OCI-LY3 (cell line): ENCODE data around the gene APBA1.

ENCODE experiments used
- H2AFZ ChIP-seq: fragments of 200-600, 300-600 bp; shearing (Covaris generic); 2 replicates; pipeline ENCODE4 v1.6.0; 2014; ENCODE audit warnings: antibody characterized with exemption, low read depth, low read length
- H3K27ac ChIP-seq: fragments of 200-600, 300-600 bp; sonication (generic); 2 replicates; pipeline ENCODE4 v1.5.1; 2014; ENCODE audit warnings: mild to moderate bottlenecking, low read length, moderate library complexity, mixed read lengths
- H3K27me3 ChIP-seq: fragments of 200-600, 300-600 bp; sonication (generic); 2 replicates; pipeline ENCODE4 v1.6.1; 2014; ENCODE audit warnings: low read depth, low read length, mixed read lengths
- H3K36me3 ChIP-seq: fragments of 200-600, 300-600 bp; sonication (generic); replicated peaks from 2 replicates; pipeline ENCODE3; 2014; ENCODE audit warnings: low read depth, low read length, mixed read lengths
- H3K4me1 ChIP-seq: fragments of 300-600, 200-600 bp; sonication (generic); 2 replicates; pipeline ENCODE4 v1.6.1; 2014; ENCODE audit warnings: low read length, mixed read lengths
- H3K4me2 ChIP-seq: fragments of 200-600, 300-600 bp; sonication (generic); 2 replicates; pipeline ENCODE4 v1.6.1; 2014; ENCODE audit warnings: low read length, mixed read lengths
- H3K4me3 ChIP-seq: fragments of 300-600, 200-600 bp; sonication (generic); 2 replicates; pipeline ENCODE4 v1.5.1; 2014; ENCODE audit warnings: antibody characterized with exemption, mild to moderate bottlenecking, low read length, moderate library complexity
- H3K79me2 ChIP-seq: fragments of 300-600, 200-600 bp; shearing (Covaris generic); 2 replicates; pipeline ENCODE4 v1.6.1; 2014; ENCODE audit warnings: mild to moderate bottlenecking, low read length, mixed read lengths
- H3K9ac ChIP-seq: fragments of 300-600, 200-600 bp; shearing (Covaris generic); 2 replicates; pipeline ENCODE4 v1.6.0; 2014; ENCODE audit warnings: mild to moderate bottlenecking, low read length, moderate library complexity
- H3K9me3 ChIP-seq: fragments of 200-600, 300-600 bp; shearing (Covaris generic); 2 replicates; pipeline ENCODE4 v1.6.1; 2014; ENCODE audit warnings: low read length, mixed read lengths; ENCODE audit not compliant: insufficient read depth
- H4K20me1 ChIP-seq: fragments of 200-600, 300-600 bp; sonication (generic); 2 replicates; pipeline ENCODE4 v1.6.1; 2016; ENCODE audit warnings: low read length, mixed read lengths; ENCODE audit not compliant: insufficient read depth
- EZH2phosphoT487 ChIP-seq: fragments of 200-600 bp; shearing (Covaris generic); IDR thresholded peaks from 2 replicates; pipeline ENCODE4 v1.6.1; 2018; ENCODE audit warnings: antibody characterized with exemption, mixed run types, low read depth
- TF ChIP-seq, protein P1 (sequence below): fragments of 200-600, 300-600 bp; sonication (generic); IDR thresholded peaks from 2 replicates; pipeline ENCODE4 v1.5.1; 2014; ENCODE audit warnings: antibody characterized with exemption, low read length, low read depth

Gene APBA1

DNA sequence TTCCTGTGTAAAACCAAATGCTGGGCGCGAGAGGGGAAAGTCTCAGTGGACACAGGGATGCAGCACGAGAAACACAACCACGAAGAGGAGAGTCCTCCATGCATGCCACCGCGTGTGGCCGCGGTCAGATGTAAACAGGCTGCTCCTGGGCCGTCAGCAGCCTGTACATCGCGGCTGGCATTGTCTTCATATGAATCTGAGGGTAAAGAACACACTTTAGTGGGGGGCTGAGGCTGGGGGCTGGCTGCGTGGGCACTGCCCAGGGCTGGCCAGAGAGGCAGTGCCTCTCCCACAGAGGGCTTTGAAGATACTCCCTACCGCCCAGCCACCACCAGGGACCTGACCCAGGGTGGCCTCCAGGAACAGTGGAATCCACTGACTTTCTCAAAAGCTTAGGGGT, 241.0 kb downstream of the APBA1 start:
- H3K4me2 ChIP-seq, result no peak overlapping the region
- no peaks in the 10 kb centered on the region for H3K9me3 ChIP-seq
- TF ChIP-seq, protein P1, sequence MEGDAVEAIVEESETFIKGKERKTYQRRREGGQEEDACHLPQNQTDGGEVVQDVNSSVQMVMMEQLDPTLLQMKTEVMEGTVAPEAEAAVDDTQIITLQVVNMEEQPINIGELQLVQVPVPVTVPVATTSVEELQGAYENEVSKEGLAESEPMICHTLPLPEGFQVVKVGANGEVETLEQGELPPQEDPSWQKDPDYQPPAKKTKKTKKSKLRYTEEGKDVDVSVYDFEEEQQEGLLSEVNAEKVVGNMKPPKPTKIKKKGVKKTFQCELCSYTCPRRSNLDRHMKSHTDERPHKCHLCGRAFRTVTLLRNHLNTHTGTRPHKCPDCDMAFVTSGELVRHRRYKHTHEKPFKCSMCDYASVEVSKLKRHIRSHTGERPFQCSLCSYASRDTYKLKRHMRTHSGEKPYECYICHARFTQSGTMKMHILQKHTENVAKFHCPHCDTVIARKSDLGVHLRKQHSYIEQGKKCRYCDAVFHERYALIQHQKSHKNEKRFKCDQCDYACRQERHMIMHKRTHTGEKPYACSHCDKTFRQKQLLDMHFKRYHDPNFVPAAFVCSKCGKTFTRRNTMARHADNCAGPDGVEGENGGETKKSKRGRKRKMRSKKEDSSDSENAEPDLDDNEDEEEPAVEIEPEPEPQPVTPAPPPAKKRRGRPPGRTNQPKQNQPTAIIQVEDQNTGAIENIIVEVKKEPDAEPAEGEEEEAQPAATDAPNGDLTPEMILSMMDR, result no peak
- no peak for TF ChIP-seq EZH2phosphoT487
- H2AFZ ChIP-seq, result no peak overlapping the region
- no peak overlapping the region for H3K4me3 ChIP-seq
- no peaks in the 10 kb centered on the region for H3K79me2 ChIP-seq
- no peaks in the 10 kb centered on the region for H3K36me3 ChIP-seq
- H3K4me1 ChIP-seq, result no peaks in the 10 kb centered on the region
- no peak overlapping the region for H3K9ac ChIP-seq
- no peak overlapping the region for H3K27ac ChIP-seq
- no peaks in the 10 kb centered on the region for H4K20me1 ChIP-seq
- H3K27me3 ChIP-seq, result peaks cover 12% of the 10 kb centered on the region

DNA sequence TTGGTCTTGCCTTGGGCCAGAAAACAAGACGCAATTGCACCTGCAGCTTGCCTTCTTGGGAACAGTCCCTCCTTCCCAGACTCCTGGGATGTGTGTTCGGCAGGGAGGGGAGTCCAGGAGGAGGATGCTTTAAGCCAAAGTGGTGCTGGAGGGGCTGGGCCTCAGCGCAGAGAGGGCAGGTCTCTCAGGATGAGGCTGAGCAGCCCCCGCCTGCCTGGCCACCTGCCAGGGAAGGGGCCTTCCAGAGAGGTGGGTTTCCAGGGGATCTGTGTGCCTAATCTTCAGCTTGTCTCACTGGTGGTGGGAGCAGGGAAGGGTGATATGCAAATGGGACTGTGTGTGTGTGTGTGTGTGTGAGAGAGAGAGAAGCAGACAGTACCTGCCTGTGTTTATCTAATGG, 242.0 kb downstream of the APBA1 start:
- no peak overlapping the region for H3K4me3 ChIP-seq
- no peak overlapping the region for H2AFZ ChIP-seq
- H3K27me3 ChIP-seq, result peaks cover 12% of the 10 kb centered on the region
- H3K79me2 ChIP-seq, result no peaks in the 10 kb centered on the region
- H3K27ac ChIP-seq, result no peak overlapping the region
- H3K4me2 ChIP-seq, result no peak overlapping the region
- H4K20me1 ChIP-seq, result no peaks in the 10 kb centered on the region
- H3K9me3 ChIP-seq, result no peaks in the 10 kb centered on the region
- H3K4me1 ChIP-seq, result no peaks in the 10 kb centered on the region
- H3K9ac ChIP-seq, result no peak overlapping the region
- H3K36me3 ChIP-seq, result no peaks in the 10 kb centered on the region
- TF ChIP-seq, protein P1, result no peak
- no peak for TF ChIP-seq EZH2phosphoT487

DNA sequence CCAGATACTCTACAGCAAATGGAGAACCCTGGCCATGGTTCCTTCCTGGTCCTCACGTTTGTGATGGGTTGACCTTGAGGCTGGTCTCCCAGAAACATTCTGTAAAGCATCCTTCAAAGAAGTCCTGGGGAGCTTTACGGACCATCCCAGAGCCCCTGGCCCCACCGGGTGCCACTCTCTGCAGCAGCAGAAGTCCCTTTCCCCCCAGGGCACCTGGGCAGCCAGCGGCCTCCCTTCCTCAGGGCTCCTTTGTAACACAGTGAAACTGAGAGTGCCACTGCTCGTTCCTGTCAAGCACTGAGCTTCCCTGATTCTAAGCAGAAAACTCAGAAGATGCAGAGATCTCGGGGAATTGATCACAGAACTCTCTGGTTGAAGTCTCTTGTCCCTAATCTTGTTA, 242.9 kb downstream of the APBA1 start:
- no peaks in the 10 kb centered on the region for H3K4me1 ChIP-seq
- H3K4me3 ChIP-seq, result no peak overlapping the region
- no peak overlapping the region for H3K9ac ChIP-seq
- H4K20me1 ChIP-seq, result no peaks in the 10 kb centered on the region
- H3K4me2 ChIP-seq, result no peak overlapping the region
- no peak overlapping the region for H2AFZ ChIP-seq
- H3K27me3 ChIP-seq, result peaks cover 12% of the 10 kb centered on the region
- H3K27ac ChIP-seq, result no peak overlapping the region
- no peaks in the 10 kb centered on the region for H3K36me3 ChIP-seq
- H3K9me3 ChIP-seq, result no peaks in the 10 kb centered on the region
- no peaks in the 10 kb centered on the region for H3K79me2 ChIP-seq
- no peak for TF ChIP-seq EZH2phosphoT487
- TF ChIP-seq, protein P1, result no peak

DNA sequence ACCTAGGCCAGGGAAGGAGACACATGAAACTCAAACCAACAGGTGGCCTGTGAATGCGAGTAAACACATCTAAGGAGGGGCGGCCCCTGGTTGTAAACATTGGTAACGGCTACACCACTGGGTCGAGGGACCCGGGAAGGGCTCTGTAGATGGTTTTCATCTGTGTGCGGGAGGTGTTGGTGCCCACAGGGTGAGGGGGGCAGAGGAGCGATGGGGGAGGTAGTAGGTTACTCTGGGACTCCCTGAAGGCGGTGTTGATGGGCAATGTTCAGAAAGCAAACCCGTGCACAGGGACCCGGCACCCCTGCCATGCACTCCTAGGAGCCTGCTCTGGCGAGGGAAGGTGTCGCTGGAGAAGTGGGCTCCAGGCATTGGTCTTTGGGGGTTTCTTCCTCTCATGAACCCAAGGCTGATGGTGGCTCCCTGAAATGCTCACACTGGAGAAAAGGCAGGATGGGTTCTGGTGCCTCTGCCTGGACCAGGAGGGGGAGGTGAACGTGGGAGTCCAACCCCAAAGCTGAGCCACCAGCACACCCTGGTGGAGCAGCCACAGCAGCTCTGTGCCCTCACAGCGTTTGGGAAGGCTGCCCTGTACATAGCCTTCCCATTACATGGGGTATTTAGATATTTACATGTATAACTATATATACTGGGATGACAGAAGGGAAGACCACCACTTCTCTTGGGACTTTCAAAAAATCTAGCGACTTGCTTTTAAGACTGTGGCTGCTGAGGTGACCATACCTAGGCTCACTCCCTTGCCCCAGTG, 244.0 kb downstream of the APBA1 start:
- TF ChIP-seq, protein P1, result no peak
- TF ChIP-seq EZH2phosphoT487, result no peak
- Histone ChIP-seq H3K4me3 (no peak overlapping the region), H4K20me1 (no peaks in the 10 kb centered on the region), H3K36me3 (no peaks in the 10 kb centered on the region), H3K79me2 (no peaks in the 10 kb centered on the region), H3K9ac (no peak overlapping the region), H3K4me1 (no peaks in the 10 kb centered on the region), H3K27ac (no peak overlapping the region), H3K27me3 (peaks cover 12% of the 10 kb centered on the region), H3K9me3 (no peaks in the 10 kb centered on the region), H2AFZ (no peak overlapping the region), H3K4me2 (no peak overlapping the region)
